ENCODE data around the gene WDFY3.

Gene WDFY3

GRCh38 chr4:84966382-84967242 lies at the start of gene WDFY3:
Gene WDFY3, minus strand, starts transcription at chr4:84966690. Its CDS starts 106,099 bp downstream, at chr4:84860591.
- no peak for DNase-seq

- no peak for DNase-seq
These were observed 39.4 kb upstream of the WDFY3 start for GRCh38 chr4:85005865-85006377.

GRCh38 chr4:85000343-85000742 lies 33.9 kb upstream of the WDFY3 start:
- no peak for DNase-seq

- no peak for DNase-seq
These were observed 28.9 kb upstream of the WDFY3 start for GRCh38 chr4:84995386-84995785.

GRCh38 chr4:84994280-84994679 lies 27.8 kb upstream of the WDFY3 start:
- DNase-seq: no peak

GRCh38 chr4:84985952-84986351 lies 19.5 kb upstream of the WDFY3 start:
- DNase-seq: no peak

- no peak for DNase-seq
These were observed 10.9 kb upstream of the WDFY3 start for GRCh38 chr4:84977396-84977795.

GRCh38 chr4:84973856-84974255 lies 7.4 kb upstream of the WDFY3 start:
- no peak for DNase-seq

- no peak for DNase-seq
These were observed 4.9 kb upstream of the WDFY3 start for GRCh38 chr4:84971319-84971932.

- no peak for DNase-seq
These were observed 2.4 kb upstream of the WDFY3 start for GRCh38 chr4:84968925-84969324.

GRCh38 chr4:84967243-84967690 lies 777 bp upstream of the WDFY3 start:
- no peak for DNase-seq

GRCh38 chr4:84965553-84966381 lies 723 bp downstream of the WDFY3 start:
- no peak for DNase-seq

GRCh38 chr4:84964995-84965552 lies 1.4 kb downstream of the WDFY3 start:
- DNase-seq: no peak

GRCh38 chr4:84962102-84962501 lies 4.4 kb downstream of the WDFY3 start:
- DNase-seq: no peak

- DNase-seq: no peak
These were observed 8.1 kb downstream of the WDFY3 start for GRCh38 chr4:84958434-84958833.

- no peak for DNase-seq
These were observed 8.7 kb downstream of the WDFY3 start for GRCh38 chr4:84957514-84958420.

- no peak for DNase-seq
These were observed 10.5 kb downstream of the WDFY3 start for GRCh38 chr4:84956014-84956413.

- DNase-seq: no peak
These were observed 11.4 kb downstream of the WDFY3 start for GRCh38 chr4:84954982-84955567.

- no peak for DNase-seq
These were observed 13.7 kb downstream of the WDFY3 start for GRCh38 chr4:84952776-84953175.

GRCh38 chr4:84952004-84952403 lies 14.5 kb downstream of the WDFY3 start:
- DNase-seq: no peak

GRCh38 chr4:84948056-84948455 lies 18.4 kb downstream of the WDFY3 start:
- no peak for DNase-seq

All from activated CD4-positive, CD25-positive, alpha-beta regulatory T cell (primary cell).